H1 (cell line): Measurements from ENCODE around the gene TSHR.

Experiments used
- CEBPB ChIP-seq: IDR thresholded peaks from 2 replicates; pipeline ENCODE4 v1.6.1; 2012; ENCODE audit warnings: low read depth, low read length
- EGR1 ChIP-seq: IDR thresholded peaks from 2 replicates; pipeline ENCODE4 v1.6.1; 2011; ENCODE audit warnings: low read depth, low read length, borderline replicate concordance
- EZH2 ChIP-seq: fragments of 200-600 bp; sonication (generic); IDR thresholded peaks from 2 replicates; pipeline ENCODE4 v1.7.1; 2012; ENCODE audit warnings: low read depth, mild to moderate bottlenecking, moderate library complexity, low read length, inconsistent platforms; ENCODE audit not compliant: severe bottlenecking
- GABPA ChIP-seq: IDR thresholded peaks from 2 replicates; pipeline ENCODE4 v1.6.1; 2011; ENCODE audit warnings: mild to moderate bottlenecking, low read length, moderate library complexity, borderline replicate concordance; ENCODE audit not compliant: insufficient read depth
- POLR2A ChIP-seq, 2 experiments: IDR thresholded peaks; 1 replicate in 1 of 2; 2 replicates in 1 of 2; pipeline ENCODE4 v1.6.1; 2011; ENCODE audit warnings: low read depth in 2 of 2, low read length in 2 of 2, mild to moderate bottlenecking in 2 of 2; ENCODE audit errors: control extremely low read depth in 1 of 2
- RAD21 ChIP-seq, 2 experiments: IDR thresholded peaks in 1 of 2; conservative IDR thresholded peaks in 1 of 2; 2 replicates each; pipeline ENCODE4 v1.6.1; 2011; ENCODE audit warnings: low read depth in 2 of 2, low read length in 2 of 2, improper control_type of control experiment in 1 of 2, inconsistent platforms in 1 of 2, mild to moderate bottlenecking in 1 of 2, moderate library complexity in 1 of 2
- RFX5 ChIP-seq: IDR thresholded peaks from 2 replicates; pipeline ENCODE4 v1.6.1; 2011; ENCODE audit warnings: low read depth, low read length, improper control_type of control experiment, borderline replicate concordance
- RXRA ChIP-seq: IDR thresholded peaks from 2 replicates; pipeline ENCODE4 v1.6.1; 2011; ENCODE audit warnings: low read depth, mild to moderate bottlenecking, low read length, moderate library complexity; ENCODE audit not compliant: insufficient read depth
- SP1 ChIP-seq: IDR thresholded peaks from 2 replicates; pipeline ENCODE4 v1.6.1; 2011; ENCODE audit warnings: low read depth, low read length
- SUZ12 ChIP-seq: fragments of 200-600 bp; sonication (generic); IDR thresholded peaks from 2 replicates; pipeline ENCODE4 v1.6.1; 2012; ENCODE audit warnings: mild to moderate bottlenecking, inconsistent platforms, low read length, moderate library complexity, mixed read lengths
- YY1 ChIP-seq: IDR thresholded peaks from 2 replicates; pipeline ENCODE4 v1.6.1; 2011; ENCODE audit warnings: low read depth, mild to moderate bottlenecking, low read length
- TF ChIP-seq, protein P1 (sequence below), 3 experiments: IDR thresholded peaks; 1 replicate in 2 of 3; 2 replicates in 1 of 3; pipeline versions ENCODE4 v1.5.1 to v1.6.1; 2011; ENCODE audit warnings: low read length in 3 of 3, mild to moderate bottlenecking in 3 of 3, inconsistent platforms in 2 of 3, low read depth in 1 of 3, moderate library complexity in 1 of 3; ENCODE audit not compliant: insufficient read depth in 1 of 3; ENCODE audit errors: control extremely low read depth in 1 of 3
- TF ChIP-seq, protein P2 (sequence below): IDR thresholded peaks from 2 replicates; pipeline ENCODE4 v1.6.1; 2011; ENCODE audit warnings: low read length, improper control_type of control experiment

DNA sequence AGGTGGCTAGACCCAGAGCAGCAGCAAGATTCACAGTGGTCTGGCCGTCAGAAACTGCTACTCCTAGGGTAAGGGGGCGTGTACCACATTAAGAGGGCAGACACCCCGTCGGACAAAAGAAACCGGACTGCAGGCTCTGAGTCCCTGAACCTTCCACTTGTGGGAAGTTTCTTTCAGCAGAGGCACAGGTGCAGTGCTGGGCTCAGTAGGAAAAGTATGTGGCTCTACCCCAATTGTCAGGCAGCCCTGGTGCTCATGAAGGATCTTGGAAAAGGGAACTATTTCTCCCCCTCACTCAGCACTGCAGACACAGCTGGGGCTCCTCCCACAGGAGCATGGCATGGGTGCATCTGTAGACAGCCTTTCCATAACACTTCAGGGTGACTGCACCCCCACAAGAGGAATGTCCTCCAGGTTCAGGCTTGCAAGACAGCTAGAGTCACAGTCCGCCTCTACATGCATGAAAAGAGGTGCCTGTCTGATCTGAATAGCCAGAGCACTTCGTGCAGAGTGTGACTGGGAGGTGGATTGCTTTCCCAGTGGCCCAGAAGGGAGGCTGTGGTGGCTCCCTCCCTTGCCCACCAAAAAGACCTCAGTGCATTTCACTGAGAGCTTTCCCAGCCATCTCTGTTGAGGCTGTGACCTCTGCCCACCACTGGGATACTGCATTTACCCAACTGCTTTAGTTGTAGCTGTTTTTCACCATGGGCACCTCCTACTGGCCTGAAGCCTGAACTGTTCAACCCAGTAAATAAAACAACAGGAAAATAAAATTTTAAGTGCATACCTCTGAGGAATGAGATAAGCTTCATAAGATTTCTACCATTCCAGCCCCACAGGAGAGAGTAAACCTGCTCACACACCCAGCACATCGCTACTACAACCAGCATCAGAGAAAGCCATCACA lies 28.1 kb upstream of the TSHR start:
- no peak for TF ChIP-seq SUZ12
- TF ChIP-seq, protein P1, sequence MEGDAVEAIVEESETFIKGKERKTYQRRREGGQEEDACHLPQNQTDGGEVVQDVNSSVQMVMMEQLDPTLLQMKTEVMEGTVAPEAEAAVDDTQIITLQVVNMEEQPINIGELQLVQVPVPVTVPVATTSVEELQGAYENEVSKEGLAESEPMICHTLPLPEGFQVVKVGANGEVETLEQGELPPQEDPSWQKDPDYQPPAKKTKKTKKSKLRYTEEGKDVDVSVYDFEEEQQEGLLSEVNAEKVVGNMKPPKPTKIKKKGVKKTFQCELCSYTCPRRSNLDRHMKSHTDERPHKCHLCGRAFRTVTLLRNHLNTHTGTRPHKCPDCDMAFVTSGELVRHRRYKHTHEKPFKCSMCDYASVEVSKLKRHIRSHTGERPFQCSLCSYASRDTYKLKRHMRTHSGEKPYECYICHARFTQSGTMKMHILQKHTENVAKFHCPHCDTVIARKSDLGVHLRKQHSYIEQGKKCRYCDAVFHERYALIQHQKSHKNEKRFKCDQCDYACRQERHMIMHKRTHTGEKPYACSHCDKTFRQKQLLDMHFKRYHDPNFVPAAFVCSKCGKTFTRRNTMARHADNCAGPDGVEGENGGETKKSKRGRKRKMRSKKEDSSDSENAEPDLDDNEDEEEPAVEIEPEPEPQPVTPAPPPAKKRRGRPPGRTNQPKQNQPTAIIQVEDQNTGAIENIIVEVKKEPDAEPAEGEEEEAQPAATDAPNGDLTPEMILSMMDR (IDR thresholded peaks at IDR 0.05; ENCODE audit: control extremely low read depth in 1 of 3, insufficient read depth in 1 of 3, low read depth in 1 of 3, low read length in 3 of 3), result peak in 2 of 3 experiments; percentile 45 to 48; a peak in 3 of 4 replicates
- TF ChIP-seq CEBPB, result no peak
- TF ChIP-seq, protein P2, sequence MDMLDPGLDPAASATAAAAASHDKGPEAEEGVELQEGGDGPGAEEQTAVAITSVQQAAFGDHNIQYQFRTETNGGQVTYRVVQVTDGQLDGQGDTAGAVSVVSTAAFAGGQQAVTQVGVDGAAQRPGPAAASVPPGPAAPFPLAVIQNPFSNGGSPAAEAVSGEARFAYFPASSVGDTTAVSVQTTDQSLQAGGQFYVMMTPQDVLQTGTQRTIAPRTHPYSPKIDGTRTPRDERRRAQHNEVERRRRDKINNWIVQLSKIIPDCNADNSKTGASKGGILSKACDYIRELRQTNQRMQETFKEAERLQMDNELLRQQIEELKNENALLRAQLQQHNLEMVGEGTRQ, result no peak
- no peak for TF ChIP-seq EZH2
- no peak for TF ChIP-seq POLR2A (IDR thresholded peaks at IDR 0.05; ENCODE audit: control extremely low read depth in 1 of 2, low read depth in 2 of 2, low read length in 2 of 2)
- TF ChIP-seq SP1, result no peak
- TF ChIP-seq RFX5, result no peak
- TF ChIP-seq RAD21 (IDR thresholded peaks at IDR 0.05 in 1 of 2, conservative IDR thresholded peaks at IDR 0.05 in 1 of 2; ENCODE audit: low read depth in 2 of 2, low read length in 2 of 2), result peak in 1 of 2 experiments; percentile 8; a peak in 2 of 4 replicates
- TF ChIP-seq EGR1, result no peak
- TF ChIP-seq RXRA, result no peak
- no peak for TF ChIP-seq YY1
- no peak for TF ChIP-seq GABPA
